A549 (cell line): ENCODE data around the gene UTP4. TPM values are rescaled to one million over a fixed set of nuclear protein-coding genes. Genes with fewer than 3 reads are reported as not detected.
A peak's percentile ranks its signal among the peaks of the same experiment; 100 is the strongest.

Source experiments
- ATAC-seq, 2 experiments: fragments of 200-7000 bp in 1 of 2; fragments of >200 bp in 1 of 2; cut with Nextera tagmentation in 1 of 2; cut with Tn5 transposase in 1 of 2; 3 replicates each; pipeline versions ENCODE4 v1.8.0 to v1.9.1; 2018 to 2020; ENCODE audit warnings: mild to moderate bottlenecking in 1 of 2, moderate library complexity in 1 of 2
- CTCF ChIA-PET: fragments of 300-600 bp; sonication (Branson Sonifier 250); formaldehyde crosslinking; extraction: SDS; loops from one replicate; lab custom pipeline; 2021; ENCODE audit warnings: antibody characterized with exemption, inconsistent platforms; lab: Yijun Ruan, JAX
- POLR2A ChIA-PET: fragments of 350-600 bp; formaldehyde crosslinking; extraction: SDS; loops from one replicate; lab custom pipeline; 2021; ENCODE audit warnings: antibody characterized with exemption, inconsistent platforms; lab: Yijun Ruan, JAX
- DNase-seq, 2 experiments: peaks; one replicate each; pipeline versions ENCODE4 v3.0.0 to v3.0.0-alpha.2; 2011 to 2016; ENCODE audit warnings: low read depth in 1 of 2, low spot score in 1 of 2
- FAIRE-seq: peaks from 2 replicates; lab custom pipeline; 2011; peaks lifted over from hg19 to GRCh38; lab: Jason Lieb, UNC
- H3K27ac ChIP-seq, 2 experiments: fragments of >200 bp; sonication (Bioruptor Twin); formaldehyde crosslinking; 3 replicates each; pipeline ENCODE4 v1.5.1; 2016 to 2017
- H3K4me1 ChIP-seq: fragments of >200 bp; sonication (Bioruptor Twin); formaldehyde crosslinking; 3 replicates; pipeline ENCODE4 v1.6.1; 2016
- H3K4me2 ChIP-seq: fragments of >200 bp; sonication (Bioruptor Twin); formaldehyde crosslinking; 3 replicates; pipeline ENCODE4 v1.6.1; 2016
- H3K4me3 ChIP-seq: fragments of >200 bp; sonication (Bioruptor Twin); formaldehyde crosslinking; 3 replicates; pipeline ENCODE4 v1.5.1; 2016
- H3K9me3 ChIP-seq: fragments of >200 bp; sonication (Bioruptor Twin); formaldehyde crosslinking; 3 replicates; pipeline ENCODE4 v1.6.1; 2016
- BHLHE40 ChIP-seq: IDR thresholded peaks from 2 replicates; pipeline ENCODE4 v1.6.1; 2012; ENCODE audit warnings: low read depth, low read length, inconsistent platforms
- CBX2 ChIP-seq: fragments of 200-600 bp; sonication (generic); IDR thresholded peaks from 2 replicates; pipeline ENCODE4 v1.6.1; 2016; ENCODE audit warnings: low read depth, mild to moderate bottlenecking, borderline replicate concordance
- CBX8 ChIP-seq: fragments of 200-600 bp; sonication (generic); IDR thresholded peaks from 2 replicates; pipeline ENCODE4 v1.6.1; 2016
- CHD4 ChIP-seq: fragments of 200-600 bp; sonication (generic); IDR thresholded peaks from 2 replicates; pipeline ENCODE4 v1.6.1; 2016; ENCODE audit warnings: antibody characterized with exemption, mild to moderate bottlenecking, borderline replicate concordance
- EP300 ChIP-seq, 2 experiments: fragments of >200 bp; sonication (Bioruptor Twin); formaldehyde crosslinking; IDR thresholded peaks; 2 replicates in 1 of 2; 3 replicates in 1 of 2; pipeline ENCODE4 v1.6.1; 2016 to 2017
- HDAC2 ChIP-seq: fragments of 200-600 bp; sonication (generic); IDR thresholded peaks from 2 replicates; pipeline ENCODE4 v1.6.1; 2016
- HOXA7 ChIP-seq: fragments of 250-450 bp; sonication (Bioruptor Pico); IDR thresholded peaks from 2 replicates; pipeline ENCODE4 v1.5.0; 2020; ENCODE audit warnings: mild to moderate bottlenecking, moderate library complexity
- HOXB5 ChIP-seq: fragments of 250-450 bp; sonication (Bioruptor Pico); IDR thresholded peaks from 2 replicates; pipeline ENCODE4 v1.5.0; 2020; ENCODE audit warnings: mild to moderate bottlenecking, moderate library complexity
- JUN ChIP-seq, 2 experiments: fragments of >200 bp; sonication (Bioruptor Twin); formaldehyde crosslinking; IDR thresholded peaks; 2 replicates in 1 of 2; 3 replicates in 1 of 2; pipeline ENCODE4 v1.6.1; 2016 to 2017
- MAFK ChIP-seq: fragments of 450-650 bp; IDR thresholded peaks from 2 replicates; pipeline ENCODE4 v1.6.1; 2014; ENCODE audit not compliant: partially characterized antibody
- MAZ ChIP-seq: fragments of 150-350 bp; IDR thresholded peaks from 2 replicates; pipeline ENCODE4 v1.6.1; 2014; ENCODE audit warnings: antibody characterized with exemption, low read depth, low read length, borderline replicate concordance
- NFE2L2 ChIP-seq: fragments of 150-350 bp; conservative IDR thresholded peaks from 2 replicates; pipeline ENCODE4 v1.6.1; 2014; ENCODE audit warnings: low read length
- POLR2AphosphoS2 ChIP-seq: conservative IDR thresholded peaks from 2 replicates; pipeline ENCODE4 v1.6.1; 2012; ENCODE audit warnings: low read length, improper control_type of control experiment, inconsistent platforms
- RARB ChIP-seq: fragments of 250-450 bp; sonication (Bioruptor Pico); IDR thresholded peaks from 2 replicates; pipeline ENCODE4 v1.8.0; 2021; ENCODE audit warnings: mild to moderate bottlenecking, moderate library complexity
- RCOR1 ChIP-seq: fragments of 150-350 bp; IDR thresholded peaks from 2 replicates; pipeline ENCODE4 v1.6.1; 2014; ENCODE audit warnings: antibody characterized with exemption, low read length, low read depth
- RFX5 ChIP-seq: fragments of 450-650 bp; IDR thresholded peaks from 2 replicates; pipeline ENCODE4 v1.7.1; 2014; ENCODE audit warnings: antibody characterized with exemption, mild to moderate bottlenecking, moderate library complexity
- SREBF2 ChIP-seq: fragments of 450-650 bp; IDR thresholded peaks from 2 replicates; pipeline ENCODE4 v1.6.1; 2014; ENCODE audit warnings: mild to moderate bottlenecking, moderate library complexity
- TFCP2L1 ChIP-seq: fragments of 250-450 bp; sonication (Bioruptor Pico); IDR thresholded peaks from 2 replicates; pipeline ENCODE4 v1.5.0; 2021; ENCODE audit warnings: mild to moderate bottlenecking
- ZFP36 ChIP-seq: fragments of 450-650 bp; IDR thresholded peaks from 2 replicates; pipeline ENCODE4 v1.6.1; 2014; ENCODE audit warnings: borderline replicate concordance; ENCODE audit not compliant: partially characterized antibody
- ZNF302 ChIP-seq: fragments of 250-450 bp; sonication (Bioruptor Pico); IDR thresholded peaks from 2 replicates; pipeline ENCODE4 v1.9.0; 2021; ENCODE audit warnings: inconsistent platforms, mild to moderate bottlenecking, moderate library complexity
- WGBS: methylation state at CpG from one replicate; pipeline ENCODE4 v1.1.6; 2017; ENCODE audit errors: missing lambda C conversion rate; 5-methylcytosine and 5-hydroxymethylcytosine counted together
- polyA plus RNA-seq, 4 experiments: library from polyadenylated mRNA; depleted of rRNA in 3 of 4; stranded (reverse); fragments of >200 nt; fragmentation: RNase III in 1 of 4; extraction: RNeasy Plus Mini Kit Qiagen cat#74134 plus additional on column Dnase treatment in 1 of 4; gene quantifications; 2 replicates in 3 of 4; 3 replicates in 1 of 4; pipeline ENCODE4 v1.2.3, GENCODE V29; 2011 to 2017
- TF ChIP-seq, protein P1 (sequence below): fragments of 450-650 bp; IDR thresholded peaks from 2 replicates; pipeline ENCODE4 v1.6.1; 2014; ENCODE audit warnings: antibody characterized with exemption
- TF ChIP-seq, protein P2 (sequence below): IDR thresholded peaks from 2 replicates; pipeline ENCODE4 v1.6.1; 2012

UTP4 gene
- polyA plus RNA-seq, 2 of the 4 experiments (the other 2 are of a cell fraction): 77.1 to 118 TPM

DNA sequence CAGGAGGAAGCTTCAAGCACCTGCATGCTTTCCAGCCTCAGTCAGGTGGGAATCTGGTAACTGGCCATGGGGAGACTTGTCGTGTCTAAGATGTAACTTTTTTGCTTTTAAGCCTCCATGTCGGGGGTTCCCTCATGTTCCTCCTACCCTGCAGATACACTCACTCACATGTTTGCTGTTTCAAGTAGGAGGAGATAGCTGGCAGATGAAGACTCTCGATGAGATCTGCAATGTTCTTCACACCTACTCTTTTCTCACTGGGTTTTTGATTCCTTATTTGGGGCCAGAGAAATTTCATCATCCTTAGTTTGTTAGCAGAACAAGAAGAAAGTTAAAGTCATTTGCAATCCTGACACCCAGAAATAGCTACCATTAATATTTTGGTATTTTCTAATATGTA lies 24.7 kb downstream of the UTP4 start:
- FAIRE-seq (no peak), DNase-seq (no peak), ATAC-seq (no peak)
- no peak overlapping the region for H3K4me2 ChIP-seq
- no peaks in the 10 kb centered on the region for H3K9me3 ChIP-seq
- TF ChIP-seq TFCP2L1 (CRISPR knock-in tag): no peak
- no peak for TF ChIP-seq ZFP36
- TF ChIP-seq JUN (IDR thresholded peaks at IDR 0.05): no peak
- TF ChIP-seq, protein P1, sequence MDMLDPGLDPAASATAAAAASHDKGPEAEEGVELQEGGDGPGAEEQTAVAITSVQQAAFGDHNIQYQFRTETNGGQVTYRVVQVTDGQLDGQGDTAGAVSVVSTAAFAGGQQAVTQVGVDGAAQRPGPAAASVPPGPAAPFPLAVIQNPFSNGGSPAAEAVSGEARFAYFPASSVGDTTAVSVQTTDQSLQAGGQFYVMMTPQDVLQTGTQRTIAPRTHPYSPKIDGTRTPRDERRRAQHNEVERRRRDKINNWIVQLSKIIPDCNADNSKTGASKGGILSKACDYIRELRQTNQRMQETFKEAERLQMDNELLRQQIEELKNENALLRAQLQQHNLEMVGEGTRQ: no peak
- TF ChIP-seq SREBF2: no peak
- TF ChIP-seq MAZ: no peak
- no peak for TF ChIP-seq RCOR1
- no peaks in the 10 kb centered on the region for H3K4me1 ChIP-seq
- ChIA-PET CTCF (interaction anchor here (0.6 to 2.0 kb wide), 8 partner anchors 10 to 255 kb away, joined by 3 to 8 read pairs (median 4); no protein-coding TSS in a partner anchor), POLR2A (interaction anchor here (0.6 kb wide), 1 partner anchor 109 kb away, joined by 4 read pairs; no protein-coding TSS in a partner anchor)
- 89% methylated on average over 3 of the region's 3 CpGs for WGBS
- no peak overlapping the region for H3K27ac ChIP-seq
- no peak overlapping the region for H3K4me3 ChIP-seq

DNA sequence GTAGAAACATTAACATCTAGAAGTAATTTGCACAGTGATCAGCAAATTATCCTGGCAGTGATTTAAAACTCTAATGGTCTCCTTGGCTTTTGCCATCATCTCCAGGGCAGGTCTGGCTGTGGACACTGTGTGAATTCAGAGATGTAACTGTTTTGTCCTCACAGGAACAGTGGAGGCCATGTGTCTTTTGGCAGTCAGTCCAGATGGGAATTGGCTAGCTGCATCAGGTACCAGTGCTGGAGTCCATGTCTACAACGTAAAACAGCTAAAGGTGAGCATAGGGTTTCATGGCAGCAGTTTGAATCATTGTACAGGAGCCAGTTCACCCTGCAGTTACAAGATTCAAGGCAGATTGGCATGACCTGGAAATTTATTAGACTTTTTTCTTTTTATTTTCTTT lies 27.7 kb downstream of the UTP4 start:
- CTCF ChIA-PET: interaction anchor here (1.0 to 2.6 kb wide), 5 partner anchors 10 to 257 kb away, joined by 3 to 14 read pairs (median 3); no protein-coding TSS in a partner anchor
- Histone ChIP-seq H3K4me3 (no peak overlapping the region), H3K27ac (no peak overlapping the region), H3K4me1 (no peaks in the 10 kb centered on the region), H3K9me3 (no peaks in the 10 kb centered on the region), H3K4me2 (no peak overlapping the region)
- ATAC-seq (no peak), FAIRE-seq (no peak), DNase-seq (no peak)
- TF ChIP-seq NFE2L2: no peak
- no peak for TF ChIP-seq HDAC2
- TF ChIP-seq CHD4: no peak
- TF ChIP-seq RARB (CRISPR knock-in tag): no peak
- no peak for TF ChIP-seq HOXB5 (CRISPR knock-in tag)
- TF ChIP-seq POLR2AphosphoS2: no peak
- TF ChIP-seq ZNF302 (CRISPR knock-in tag): no peak
- TF ChIP-seq CBX8: no peak
- TF ChIP-seq, protein P2, sequence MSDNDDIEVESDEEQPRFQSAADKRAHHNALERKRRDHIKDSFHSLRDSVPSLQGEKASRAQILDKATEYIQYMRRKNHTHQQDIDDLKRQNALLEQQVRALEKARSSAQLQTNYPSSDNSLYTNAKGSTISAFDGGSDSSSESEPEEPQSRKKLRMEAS: no peak
- TF ChIP-seq CBX2: no peak
- TF ChIP-seq JUN (IDR thresholded peaks at IDR 0.05): no peak
- TF ChIP-seq HOXA7: no peak
- no peak for TF ChIP-seq EP300 (IDR thresholded peaks at IDR 0.05)
- TF ChIP-seq BHLHE40: no peak
- 92% methylated on average over 1 of the region's 1 CpG for WGBS
- POLR2A ChIA-PET: no interaction called here

DNA sequence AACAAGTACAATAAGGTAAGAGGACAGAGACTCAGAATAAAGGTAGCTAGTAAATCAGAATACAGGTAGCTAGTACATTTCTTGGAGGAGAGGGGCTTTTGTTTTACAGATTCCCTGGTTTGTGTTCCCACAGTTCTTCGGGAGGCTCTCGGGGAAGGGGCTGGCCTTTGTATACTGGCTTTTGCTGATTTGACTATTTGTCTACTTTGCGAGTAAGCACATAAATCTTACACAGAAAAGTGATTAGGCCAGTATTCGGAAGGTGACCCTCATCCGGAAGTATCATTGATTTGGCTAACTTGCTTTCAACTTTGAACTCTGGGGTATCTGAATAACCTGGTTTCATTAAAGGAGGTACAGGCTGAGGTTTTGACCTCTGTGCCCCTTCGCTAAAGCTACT lies 33.1 kb downstream of the UTP4 start:
- FAIRE-seq: no peak
- ChIA-PET POLR2A (no interaction called here), CTCF (interaction anchor here (1.0 to 1.7 kb wide), 4 partner anchors 11 to 122 kb away, joined by 4 to 5 read pairs (median 5); no protein-coding TSS in a partner anchor)
- no peak for DNase-seq
- no peaks in the 10 kb centered on the region for H3K9me3 ChIP-seq
- H3K4me3 ChIP-seq: no peak overlapping the region
- H3K27ac ChIP-seq: no peak overlapping the region
- no peak overlapping the region for H3K4me2 ChIP-seq
- H3K4me1 ChIP-seq: no peaks in the 10 kb centered on the region
- no peak for ATAC-seq
- 91% methylated on average over 6 of the region's 6 CpGs for WGBS
- TF ChIP-seq MAFK (peak; percentile 36), RFX5 (no peak)
